Measurements from ENCODE around the gene ANO3.

The ANO3 gene

DNA sequence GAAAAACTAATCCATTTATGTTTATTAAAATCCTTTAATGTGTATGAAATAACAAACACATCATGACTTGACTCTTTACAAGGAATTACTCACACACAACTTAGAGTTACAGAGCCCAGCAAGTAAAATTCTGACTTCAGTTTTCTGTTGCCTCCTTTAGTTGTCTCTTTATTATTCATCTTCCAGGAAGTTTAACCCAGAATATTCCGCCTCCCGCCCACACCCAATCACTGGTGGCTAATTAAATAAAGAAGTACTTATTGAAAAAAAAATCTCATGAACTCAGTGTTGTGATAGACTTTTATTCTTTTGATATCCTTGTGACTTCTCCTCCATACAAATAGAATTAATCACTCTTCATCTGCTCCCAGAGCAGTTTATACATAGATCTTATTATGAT is 178.2 kb downstream of the ANO3 start:
- no peak for DNase-seq

DNA sequence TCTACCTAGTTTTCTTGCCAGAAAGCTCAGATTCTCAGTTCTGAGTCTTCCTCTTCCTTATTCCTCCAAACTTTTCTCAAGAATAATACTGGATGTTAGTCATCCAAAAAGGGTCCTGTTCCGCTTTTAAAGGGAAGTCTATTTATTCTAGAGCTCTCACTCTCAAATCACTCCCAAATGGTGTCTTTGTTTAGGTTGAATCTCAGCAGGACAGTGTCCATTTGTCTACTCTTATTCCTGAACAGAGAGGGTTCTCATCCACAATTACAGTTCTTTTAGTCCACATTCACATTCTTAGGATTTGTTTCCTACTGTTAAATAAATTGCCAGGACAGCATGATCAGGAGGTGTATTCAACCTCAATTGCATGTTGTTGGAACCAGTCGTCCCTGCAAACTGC is 178.8 kb downstream of the ANO3 start:
- DNase-seq = no peak

DNA sequence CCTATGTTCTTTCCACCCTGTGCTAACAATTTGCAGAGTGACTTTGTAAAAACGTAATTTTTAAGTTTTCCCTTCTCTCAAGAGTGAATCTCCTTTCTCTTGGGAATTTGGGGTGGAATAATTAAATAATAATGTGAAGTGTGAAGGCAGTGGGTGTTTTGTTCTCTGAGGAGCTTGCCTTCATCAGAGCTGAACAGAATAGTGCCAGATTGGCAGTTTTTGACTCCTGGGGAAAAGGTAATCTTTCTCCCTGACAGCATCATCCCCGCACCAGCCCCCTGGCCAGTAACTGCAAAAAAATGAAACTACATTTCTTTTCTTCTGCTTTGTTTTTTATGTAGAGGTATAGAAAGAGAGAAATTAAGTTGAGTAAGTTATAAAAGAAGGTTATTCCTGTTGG is 180.3 kb downstream of the ANO3 start:
- DNase-seq = no peak

DNA sequence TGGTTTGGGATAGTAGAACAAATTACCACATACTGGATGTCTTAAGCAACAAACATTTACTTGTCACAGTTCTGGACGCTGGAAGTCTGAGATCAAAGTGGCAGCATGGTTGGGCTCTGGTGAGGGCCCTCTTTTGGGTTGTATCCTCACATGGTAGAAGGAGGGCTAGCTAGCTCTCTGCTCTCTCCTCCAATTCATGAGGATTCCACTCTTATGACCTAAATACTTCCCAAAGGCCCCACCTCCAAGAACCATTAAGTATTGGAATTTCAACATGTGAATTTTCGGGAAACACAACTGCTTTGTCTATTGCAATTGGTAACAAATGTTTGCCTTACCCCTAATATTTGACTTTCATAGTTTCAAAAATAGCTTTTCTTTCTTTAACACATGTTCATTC is 187.5 kb downstream of the ANO3 start:
- no peak for DNase-seq

DNA sequence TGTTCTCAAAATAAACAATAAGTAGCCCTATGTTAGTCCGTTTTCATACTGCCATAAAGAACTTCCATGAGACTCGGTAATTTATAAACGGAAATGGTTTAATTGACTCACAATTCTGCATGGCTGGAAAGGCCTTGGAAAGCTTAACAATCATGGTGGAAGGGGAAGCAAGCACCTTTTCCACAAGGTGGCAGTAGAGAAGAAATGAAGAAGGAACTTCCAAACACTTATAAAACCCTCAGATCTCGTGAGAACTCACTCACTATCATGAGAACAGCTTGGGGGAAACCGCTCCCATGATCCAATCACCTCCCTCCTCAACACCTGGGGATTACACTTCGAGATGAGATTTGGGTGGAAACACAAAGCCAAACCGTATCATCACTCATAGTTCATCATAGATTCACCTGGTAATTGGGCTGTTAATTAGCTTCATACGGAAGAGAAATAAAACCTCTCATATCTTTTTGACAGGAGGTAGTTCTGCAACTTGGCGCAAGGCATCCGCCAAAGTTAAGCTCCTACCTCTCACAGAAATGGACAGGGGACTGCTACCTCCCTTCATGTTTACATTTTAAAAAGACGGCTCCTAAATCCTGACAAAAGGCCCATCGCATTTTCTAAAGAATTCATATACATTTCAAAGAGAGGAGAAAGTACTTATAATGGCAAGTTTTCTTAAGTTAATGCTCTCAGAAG is 191.1 kb downstream of the ANO3 start:
- DNase-seq = peak; percentile 1 to 20

DNA sequence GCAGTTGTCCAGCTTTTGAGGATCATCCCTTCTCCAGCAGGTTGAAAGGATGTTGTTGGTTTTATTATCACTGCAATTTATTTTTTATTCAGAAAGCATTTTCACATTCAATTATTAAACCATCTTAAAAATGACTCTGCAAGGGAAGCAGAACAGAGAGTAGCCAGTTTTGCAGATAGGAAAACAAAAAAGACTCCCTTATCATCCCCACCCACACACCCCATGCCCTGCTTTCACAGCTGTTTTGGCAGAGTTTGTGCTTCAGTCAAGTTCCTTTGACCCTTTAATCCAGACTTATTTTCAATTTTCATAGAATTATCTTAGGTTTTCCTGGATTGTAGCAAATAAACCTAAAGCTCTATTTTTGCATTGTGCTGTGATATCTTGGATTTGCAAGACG is 195.8 kb downstream of the ANO3 start:
- DNase-seq = no peak

DNA sequence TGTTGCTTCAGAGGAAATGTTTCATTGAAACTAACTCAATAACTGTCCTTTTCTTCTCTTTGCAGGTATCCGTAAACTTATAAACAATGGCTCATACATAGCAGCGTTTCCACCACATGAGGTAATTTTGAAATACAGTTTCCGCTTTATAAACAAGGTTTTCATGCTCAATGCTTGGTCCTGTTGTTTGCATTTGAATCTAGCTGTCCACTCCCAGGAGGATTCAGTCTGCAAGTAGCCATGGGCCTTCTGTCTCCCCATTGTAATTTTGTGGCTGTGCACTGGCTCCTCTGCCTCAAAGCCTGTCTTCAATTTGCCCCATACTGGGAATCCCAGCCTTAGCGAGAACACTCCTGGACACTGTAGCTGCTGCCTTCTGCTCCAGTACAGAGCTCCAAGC is 205.4 kb downstream of the ANO3 start:
- no peak for DNase-seq

DNA sequence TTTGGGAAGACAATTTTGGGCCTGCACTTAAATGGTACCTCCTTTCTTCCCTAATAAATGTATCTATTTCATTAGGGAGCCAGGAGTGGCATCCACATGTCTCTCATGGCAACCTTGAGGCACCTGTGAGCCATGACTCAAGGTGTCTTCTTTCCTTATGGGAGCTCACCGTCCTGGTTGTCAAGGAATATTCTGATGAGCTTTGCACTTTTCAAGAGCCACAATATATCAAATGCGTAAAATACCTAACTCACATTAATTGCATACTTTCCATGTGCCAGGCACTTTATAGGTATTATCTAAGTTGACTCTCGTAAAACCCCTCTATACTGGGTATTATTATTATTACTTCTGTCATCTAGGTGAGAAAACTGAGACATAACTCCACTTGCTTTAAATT is 207.6 kb downstream of the ANO3 start:
- no peak for DNase-seq

DNA sequence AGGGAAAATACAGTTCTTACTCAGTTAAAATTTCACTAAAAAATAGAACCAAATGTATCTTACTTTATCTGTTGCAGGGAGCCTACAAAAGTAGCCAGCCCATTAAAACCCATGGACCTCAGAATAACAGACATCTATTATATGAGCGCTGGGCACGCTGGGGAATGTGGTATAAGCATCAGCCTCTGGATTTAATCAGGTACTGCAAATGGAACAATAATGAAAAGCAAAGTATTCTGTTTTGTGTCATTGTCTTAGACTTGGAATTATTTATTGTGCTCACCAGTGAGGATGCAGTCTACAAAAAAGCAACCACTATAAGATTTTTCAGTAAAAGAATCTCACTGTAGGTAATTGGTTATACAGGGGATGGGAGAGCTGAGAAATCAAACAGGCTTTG is 209.9 kb downstream of the ANO3 start:
- no peak for DNase-seq

DNA sequence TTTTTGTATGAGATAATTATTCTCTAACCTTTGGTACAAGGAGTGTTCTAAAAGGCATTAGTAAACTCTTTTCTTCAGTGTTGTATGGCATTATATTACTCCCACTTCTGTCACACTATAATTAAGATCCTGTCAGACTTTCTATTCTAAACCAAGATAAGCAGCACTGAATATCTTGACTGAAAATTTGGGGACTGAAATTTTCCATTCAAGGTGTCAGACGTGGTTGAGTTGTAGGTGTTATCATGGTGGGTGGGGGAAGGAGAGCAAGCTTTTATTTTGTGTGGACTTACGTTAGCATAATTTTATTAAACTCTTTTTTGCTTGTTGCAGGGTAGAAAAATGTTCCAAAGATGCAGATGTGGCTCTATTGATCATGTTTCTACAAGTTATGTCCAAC is 217.2 kb downstream of the ANO3 start:
- no peak for DNase-seq

DNA sequence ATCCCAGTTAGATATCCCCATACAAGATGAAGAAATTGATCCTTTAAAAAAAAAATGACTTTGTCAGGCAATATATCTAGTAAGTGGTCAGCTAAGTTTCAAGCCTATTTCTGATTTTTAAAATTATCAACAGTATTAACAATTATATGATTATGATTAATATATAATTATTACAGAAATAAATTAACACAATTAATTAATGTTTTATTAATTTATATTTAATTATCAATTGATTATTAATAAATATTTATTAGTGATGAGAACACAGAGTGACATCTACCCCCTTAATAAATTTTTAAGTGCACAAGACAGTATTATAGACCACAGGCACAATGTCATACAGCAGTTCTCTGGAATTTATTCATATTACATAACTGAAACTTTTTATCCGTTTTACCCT is 218.1 kb downstream of the ANO3 start:
- no peak for DNase-seq

DNA sequence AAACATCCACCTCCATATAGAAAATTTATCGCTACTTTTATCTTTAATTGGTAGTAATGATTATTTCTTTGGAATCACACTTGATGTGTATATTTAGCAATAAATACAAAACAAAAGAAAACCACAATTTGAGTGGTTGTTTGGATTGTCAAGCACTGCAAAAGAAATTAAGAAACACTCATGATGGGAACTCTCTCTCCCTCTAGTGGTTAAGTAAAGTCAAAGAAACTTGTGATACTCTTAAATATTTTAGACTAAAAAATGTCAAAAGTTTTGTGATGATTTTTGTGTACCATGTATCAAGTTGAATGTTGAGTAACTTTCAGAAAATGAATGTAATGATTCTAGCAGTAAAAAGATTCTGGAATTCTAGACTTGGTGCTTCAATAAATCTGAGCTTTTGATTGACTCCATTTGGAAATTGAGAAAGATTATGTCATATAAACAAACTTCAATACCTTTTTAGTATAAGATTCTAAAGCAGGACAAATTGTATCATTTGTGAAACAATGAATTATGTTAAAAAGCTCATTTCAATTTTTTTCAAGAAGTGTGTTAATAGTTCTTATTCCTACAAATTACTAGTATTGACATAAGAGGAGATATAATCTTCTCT is 219.4 kb downstream of the ANO3 start:
- DNase-seq = no peak

DNA sequence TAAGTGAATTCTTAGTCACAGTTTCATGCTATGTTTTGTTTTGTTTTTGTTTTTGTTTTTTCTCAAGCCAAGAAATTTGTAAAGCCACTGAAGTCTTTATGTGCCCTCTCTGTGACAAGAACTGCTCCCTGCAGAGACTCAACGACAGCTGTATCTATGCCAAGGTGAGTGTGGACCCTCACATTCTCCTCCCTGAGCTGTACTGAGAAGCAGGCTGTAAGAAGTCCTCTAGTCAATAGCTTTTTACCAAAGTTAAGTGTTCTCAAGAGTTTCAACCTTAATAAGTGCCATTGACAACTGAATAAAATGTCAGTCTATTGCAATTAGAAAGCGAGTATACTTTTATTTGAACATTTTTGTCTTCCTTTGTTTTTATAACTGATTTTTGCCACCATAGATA is 221.3 kb downstream of the ANO3 start:
- DNase-seq = no peak

DNA sequence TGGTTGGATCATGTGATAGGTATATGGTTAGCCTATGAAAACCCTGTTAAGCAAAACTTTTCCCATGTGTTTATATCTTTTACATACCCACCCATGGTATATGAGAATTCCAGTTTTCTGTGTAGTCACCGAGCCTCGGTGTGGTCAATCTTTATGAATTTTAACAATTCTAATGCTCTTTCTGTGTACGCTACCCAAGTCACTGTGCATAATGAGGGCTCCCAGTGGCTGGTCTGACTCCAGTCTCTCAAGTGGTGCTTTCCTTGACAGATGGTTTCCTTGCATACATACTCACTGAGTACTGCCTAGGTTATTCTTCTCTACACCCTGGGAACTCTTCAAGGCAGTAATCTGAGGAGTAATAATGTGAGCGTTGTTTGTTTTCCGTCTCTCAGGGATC is 222.5 kb downstream of the ANO3 start:
- DNase-seq = no peak

DNA sequence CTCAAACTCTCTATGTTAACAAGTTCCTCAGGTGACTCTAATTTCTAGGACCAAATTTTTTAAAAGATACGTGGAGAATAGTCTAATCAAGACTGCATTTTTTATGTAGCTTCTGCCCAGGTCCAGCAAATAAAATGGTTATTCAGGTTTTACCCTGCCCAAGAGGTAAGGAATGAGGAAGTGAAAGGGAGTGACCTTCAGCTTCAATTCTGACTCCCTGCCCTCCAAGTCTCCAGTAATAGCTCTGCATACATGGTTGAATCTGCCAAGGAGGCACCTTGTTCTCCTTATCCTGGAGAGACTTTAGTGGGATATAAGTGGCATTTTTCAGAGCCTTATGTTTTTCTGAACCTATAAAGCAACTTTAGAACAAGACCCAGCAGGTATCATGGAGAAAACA is 224.7 kb downstream of the ANO3 start:
- DNase-seq = no peak

DNA sequence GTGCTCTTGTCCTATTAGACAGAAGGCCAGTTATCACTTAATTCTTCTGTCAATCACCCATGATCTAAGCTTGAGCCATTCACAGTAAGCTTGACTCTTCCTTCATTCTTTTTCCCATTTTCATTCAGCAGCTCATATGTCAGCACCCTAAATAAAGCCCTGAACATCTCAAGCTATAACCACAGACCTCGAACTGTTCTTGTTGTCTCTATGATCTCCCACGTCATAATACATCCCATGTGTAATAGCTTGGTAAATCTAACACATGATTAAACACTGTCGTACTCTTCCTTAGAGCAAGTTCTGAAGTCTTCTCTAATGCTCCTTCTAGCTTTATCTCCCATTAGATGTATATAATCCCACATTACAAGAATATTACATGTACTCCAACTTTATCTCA is 225.7 kb downstream of the ANO3 start:
- no peak for DNase-seq

DNA sequence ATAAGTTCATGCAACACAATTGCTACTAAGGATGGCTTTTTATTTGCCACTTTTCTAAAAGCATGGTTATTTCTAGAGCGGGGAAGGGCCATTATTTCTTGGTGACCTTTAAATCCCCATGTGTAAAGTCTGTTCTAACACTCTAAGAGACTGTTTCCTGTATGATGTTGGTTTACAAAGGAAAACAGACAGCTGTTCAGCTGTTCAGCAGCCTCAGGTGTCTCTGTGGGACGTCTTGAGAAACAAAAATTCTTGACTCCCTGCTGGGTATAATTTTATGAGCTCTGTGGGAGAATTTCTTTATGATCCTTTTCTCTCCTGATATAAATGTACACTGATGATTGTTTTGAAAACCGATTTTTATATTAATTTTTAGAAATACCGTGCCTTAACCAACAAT is 226.3 kb downstream of the ANO3 start:
- no peak for DNase-seq

DNA sequence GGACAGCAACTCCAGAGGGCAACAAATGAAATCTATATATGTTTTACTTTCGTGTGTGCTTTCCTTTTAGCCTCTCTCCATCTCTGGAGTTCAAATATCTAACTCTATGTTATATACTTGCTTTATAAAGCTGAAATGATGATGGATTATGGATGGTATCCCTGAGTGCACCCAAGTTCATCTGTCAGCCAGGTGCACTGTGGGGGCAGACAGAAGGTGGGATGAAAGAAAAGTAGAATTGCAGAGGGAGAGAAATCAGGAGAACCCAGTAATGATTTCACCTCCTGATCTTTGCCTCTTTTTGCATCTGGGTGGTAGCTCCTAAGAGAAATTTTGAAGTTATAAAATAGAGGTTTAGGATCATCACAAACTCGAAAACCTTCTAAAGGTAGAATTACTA is 237.7 kb downstream of the ANO3 start:
- DNase-seq = no peak

DNA sequence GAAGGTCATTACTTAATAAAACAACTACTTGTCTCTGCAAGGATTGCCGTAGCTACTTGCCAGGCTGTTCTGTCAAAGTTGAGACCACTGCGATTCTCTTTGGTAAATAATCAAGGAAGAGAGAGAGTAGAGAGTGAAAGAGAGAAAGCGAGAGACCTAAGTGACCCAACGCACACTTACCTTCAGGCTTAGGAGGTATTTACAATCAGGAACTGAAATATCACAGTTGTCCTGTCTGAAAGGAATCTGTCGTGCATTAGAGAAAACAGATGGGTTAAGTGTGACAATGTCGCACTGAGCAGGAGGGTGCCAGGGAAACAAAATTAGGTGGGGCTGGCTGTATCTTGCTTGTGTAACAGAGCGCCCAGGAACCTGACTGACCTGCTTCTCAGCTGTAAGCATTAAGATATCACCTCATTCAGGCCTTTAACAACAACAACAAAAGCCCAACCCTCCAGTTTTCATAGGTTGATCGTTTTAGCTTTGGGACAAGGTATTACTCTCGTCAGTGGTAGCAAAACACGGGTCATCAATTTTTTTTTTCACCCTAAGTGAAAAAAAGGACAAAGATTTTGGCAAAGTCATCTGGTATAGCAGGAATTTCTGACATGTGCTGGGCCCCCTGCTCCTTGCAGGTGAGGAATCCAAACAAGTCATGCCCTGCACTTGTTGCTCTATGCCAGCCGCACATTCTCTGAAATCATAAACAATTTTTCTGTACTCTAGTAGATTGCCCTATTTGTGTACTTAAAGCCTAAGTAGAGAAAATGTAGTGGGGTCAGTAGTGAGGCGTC is 240.1 kb downstream of the ANO3 start, which contains the start of gene MUC15:
Gene MUC15 (minus strand): TSS at position 403 of the 794 bp plus-strand sequence. CDS start 5,169 bp downstream, outside the sequence.
- no peak for DNase-seq

DNA sequence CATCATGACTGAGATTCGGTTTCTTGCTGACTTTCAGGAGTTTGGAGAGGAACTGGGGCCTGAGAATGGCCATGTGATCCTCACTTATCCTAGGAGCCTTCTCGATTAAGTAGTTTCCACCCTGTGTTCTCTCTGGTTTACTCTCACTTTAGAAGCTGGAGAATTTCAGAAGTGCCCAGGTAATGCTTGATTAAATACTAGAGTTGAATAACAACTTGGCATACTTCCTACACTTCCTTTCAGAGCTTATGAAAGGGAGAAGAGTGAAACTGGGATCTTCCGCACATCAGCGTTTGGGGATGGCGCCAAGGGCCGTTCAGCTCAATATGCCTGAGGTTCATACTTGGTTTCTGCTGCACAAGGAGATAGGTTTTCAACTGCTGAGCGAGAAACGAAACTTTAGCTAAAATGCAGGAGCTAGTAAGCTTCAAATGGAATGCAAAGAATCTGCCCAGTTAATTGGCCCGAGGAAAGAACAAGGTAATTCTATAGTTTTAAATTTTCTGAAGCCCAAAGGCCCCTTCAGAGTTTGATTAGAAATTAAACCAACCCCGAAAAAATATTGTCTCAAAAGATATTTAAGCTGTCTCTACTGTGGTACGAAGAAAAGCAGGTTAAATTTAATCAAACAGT is 241.0 kb downstream of the ANO3 start:
- no peak for DNase-seq

DNA sequence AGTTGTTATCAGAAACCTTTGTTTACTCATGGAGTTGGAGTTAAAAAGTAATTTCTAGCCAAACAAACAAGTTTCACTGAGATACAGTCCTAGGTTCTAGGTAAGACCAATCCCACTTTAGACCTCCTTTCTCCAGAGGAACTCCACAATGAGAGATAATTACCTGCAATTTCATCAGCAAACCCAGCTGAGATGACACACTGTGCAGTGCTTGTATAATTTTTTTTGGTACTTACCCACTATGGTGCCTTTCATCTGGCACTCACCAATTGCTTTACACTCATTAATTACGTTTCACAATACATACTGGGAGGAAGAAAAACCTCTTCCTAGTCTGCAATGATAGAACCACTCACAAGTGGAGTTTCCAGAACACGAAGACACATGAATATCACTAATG is 242.0 kb downstream of the ANO3 start:
- DNase-seq = peak; percentile 76 to 92

DNA sequence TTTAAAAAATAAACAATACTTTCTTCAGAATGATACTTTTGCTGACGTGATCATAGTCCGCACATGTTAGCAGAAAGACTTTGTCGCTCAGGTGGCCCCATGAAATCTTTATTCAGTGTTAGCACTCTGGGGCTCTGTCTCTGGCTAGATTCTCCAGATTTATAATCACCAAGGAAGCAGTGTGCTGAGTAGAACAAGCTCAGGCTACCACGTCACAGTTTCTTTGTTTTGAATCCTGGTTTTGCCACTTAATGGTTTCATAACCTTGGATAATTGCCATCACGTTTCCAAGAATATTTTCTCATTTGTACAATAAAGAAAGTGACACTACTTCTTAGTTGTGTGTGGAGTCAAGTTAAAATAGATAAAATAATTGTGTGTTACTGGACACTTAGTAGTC is 244.0 kb downstream of the ANO3 start:
- no peak for DNase-seq

DNA sequence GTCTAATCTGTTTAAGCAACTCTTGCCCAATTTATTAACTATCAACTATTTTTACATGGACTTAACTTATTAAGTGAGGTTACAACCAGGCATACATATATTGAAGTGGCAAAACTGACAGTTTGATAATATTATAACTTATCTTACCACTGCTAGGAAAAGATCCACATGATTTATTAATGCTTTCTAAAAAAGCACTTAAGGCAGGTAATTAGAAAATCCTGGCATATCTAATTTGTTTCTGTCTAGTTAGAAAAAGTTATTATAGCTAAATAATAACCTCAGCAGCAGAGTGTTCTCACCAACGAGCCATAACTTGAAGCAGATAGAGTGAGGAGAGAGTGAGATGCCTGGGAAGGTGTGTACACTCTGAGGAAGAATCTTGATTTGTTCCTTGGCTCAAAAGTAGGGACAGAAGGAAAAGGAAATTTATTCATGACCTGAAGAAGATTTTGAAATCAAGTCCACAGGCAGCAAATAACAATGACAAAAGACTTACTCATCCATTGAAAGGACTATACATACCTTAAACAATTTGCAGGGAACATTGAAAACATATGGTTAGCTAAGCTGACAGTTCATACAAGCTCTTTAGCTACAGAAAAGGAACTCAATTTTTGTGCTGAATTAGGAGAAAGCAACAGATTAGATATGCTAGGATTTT is 247.2 kb downstream of the ANO3 start:
- no peak for DNase-seq

Measured in NCI-H2081 (cell line).